CD4-positive, CD25-positive, alpha-beta regulatory T cell (primary cell): ENCODE results near the gene SIGLEC9. TPM values are rescaled to one million over a fixed set of nuclear protein-coding genes. Genes with fewer than 3 reads are reported as not detected.

Source experiments
- ATAC-seq, 2 donors: fragments of 150-1000 bp; cut with Tn5 transposase; one replicate each; pipeline ENCODE4 v1.10.0; 2021; ENCODE audit warnings: low read depth in 2 of 2, moderate number of reproducible peaks in 2 of 2, moderate library complexity in 1 of 2
- DNase-seq, 3 donors: peaks; one replicate each; pipeline versions ENCODE4 v3.0.0 to v3.0.0-alpha.2; 2012 to 2022; ENCODE audit warnings: mixed read lengths in 1 of 3
- H3K27ac ChIP-seq: one replicate; pipeline ENCODE4 v1.7.0; 2013; ENCODE audit warnings: mild to moderate bottlenecking, low read length; ENCODE audit not compliant: insufficient read depth, poor library complexity, severe bottlenecking
- H3K27me3 ChIP-seq: one replicate; pipeline ENCODE4 v1.7.0; 2013; ENCODE audit warnings: low read length; ENCODE audit not compliant: control insufficient read depth, insufficient read depth
- H3K36me3 ChIP-seq: one replicate; pipeline ENCODE4 v1.7.0; 2013; ENCODE audit warnings: mild to moderate bottlenecking, low read length, moderate library complexity; ENCODE audit not compliant: control insufficient read depth, insufficient read depth
- H3K4me1 ChIP-seq: 2 replicates; pipeline ENCODE4 v1.7.0; 2013; ENCODE audit warnings: mild to moderate bottlenecking, low read length; ENCODE audit not compliant: insufficient read depth, control insufficient read depth, poor library complexity, severe bottlenecking
- H3K4me3 ChIP-seq: one replicate; pipeline ENCODE4 v1.7.0; 2013; ENCODE audit warnings: low read depth, mild to moderate bottlenecking, low read length, moderate library complexity
- H3K9me3 ChIP-seq, 2 experiments: 1 replicate in 1 of 2; 2 replicates in 1 of 2; pipeline ENCODE4 v1.7.0; 2013; ENCODE audit warnings: low read length in 2 of 2, mild to moderate bottlenecking in 1 of 2, moderate library complexity in 1 of 2; ENCODE audit not compliant: control insufficient read depth in 2 of 2
- H3K27ac Mint-ChIP-seq, 3 donors: one replicate each; pipeline ENCODE4 v1.8.0; 2020 to 2022; ENCODE audit warnings: mild to moderate bottlenecking in 3 of 3, mixed read lengths in 3 of 3, moderate library complexity in 2 of 3
- H3K27me3 Mint-ChIP-seq: one replicate; pipeline ENCODE4 v1.8.0; 2022; ENCODE audit warnings: mild to moderate bottlenecking, mixed read lengths
- H3K36me3 Mint-ChIP-seq: one replicate; pipeline ENCODE4 v1.8.0; 2020; ENCODE audit warnings: mixed read lengths
- H3K4me1 Mint-ChIP-seq, 4 donors: one replicate each; pipeline ENCODE4 v1.8.0; 2020 to 2022; ENCODE audit warnings: mixed read lengths in 4 of 4, mild to moderate bottlenecking in 1 of 4
- H3K4me3 Mint-ChIP-seq, 4 donors: one replicate each; pipeline ENCODE4 v1.8.0; 2020 to 2022; ENCODE audit warnings: mild to moderate bottlenecking in 4 of 4, mixed read lengths in 4 of 4, moderate library complexity in 3 of 4
- H3K9me3 Mint-ChIP-seq, 7 donors: one replicate each; pipeline ENCODE4 v1.8.0; 2020 to 2022; ENCODE audit warnings: mixed read lengths in 7 of 7, mild to moderate bottlenecking in 3 of 7, moderate library complexity in 2 of 7
- polyA plus RNA-seq, 4 donors: library from polyadenylated mRNA; unstranded; fragments of 300-500 nt; fragmentation: Illumina TruSeq; gene quantifications; one replicate each; pipeline ENCODE4 v1.2.3, GENCODE V29; 2021
- total RNA-seq: library from RNA; stranded (reverse); gene quantifications from one replicate; pipeline ENCODE4 v1.2.3, GENCODE V29; 2022

Gene SIGLEC9
- total and polyA plus RNA-seq, 5 donors from 2014 or later, result 0.33 to 1.1 (median 0.44) TPM; not detected in 1

DNA sequence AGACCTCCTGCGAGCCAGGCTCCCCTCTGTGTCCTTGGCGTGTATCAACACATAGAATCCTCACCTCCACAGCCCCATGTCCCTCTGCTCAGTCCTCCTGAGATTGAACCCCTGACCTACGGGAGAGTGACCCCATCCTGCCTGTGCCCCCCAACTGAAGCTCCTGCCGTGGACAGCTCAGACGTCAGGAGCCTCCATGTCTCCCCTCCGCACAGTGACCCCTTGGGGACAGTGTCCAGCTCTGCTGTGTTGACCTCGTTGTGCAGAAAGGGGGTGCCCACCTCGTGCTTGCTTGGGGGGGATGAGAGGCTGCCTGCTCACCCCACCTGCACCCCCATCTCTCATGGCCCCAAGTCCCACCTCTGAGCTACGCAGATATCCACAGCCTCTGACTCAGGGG is 490 bp upstream of the SIGLEC9 start:
- H3K36me3 ChIP-seq, result no peaks in the 10 kb centered on the region
- no peaks in the 10 kb centered on the region for H3K9me3 ChIP-seq
- Mint-ChIP-seq H3K27me3 (peaks cover under 1% of the 10 kb centered on the region), H3K9me3 (peaks cover 0 to 6% (median 3%) of the 10 kb centered on the region in 7 donors), H3K4me3 (peak overlapping the region; percentile 7 to 83 (median 77)), H3K27ac (peak overlapping the region; percentile 92 to 98 (median 95)), H3K4me1 (peaks cover 0 to 86% (median 43%) of the 10 kb centered on the region in 4 donors), H3K36me3 (peaks cover 7% of the 10 kb centered on the region)
- peak overlapping the region; percentile 33 for H3K4me3 ChIP-seq
- H3K4me1 ChIP-seq, result peaks cover 59% of the 10 kb centered on the region
- H3K27ac ChIP-seq, result peak overlapping the region; percentile 63
- H3K27me3 ChIP-seq, result no peaks in the 10 kb centered on the region
- DNase-seq (no peak), ATAC-seq (no peak)

DNA sequence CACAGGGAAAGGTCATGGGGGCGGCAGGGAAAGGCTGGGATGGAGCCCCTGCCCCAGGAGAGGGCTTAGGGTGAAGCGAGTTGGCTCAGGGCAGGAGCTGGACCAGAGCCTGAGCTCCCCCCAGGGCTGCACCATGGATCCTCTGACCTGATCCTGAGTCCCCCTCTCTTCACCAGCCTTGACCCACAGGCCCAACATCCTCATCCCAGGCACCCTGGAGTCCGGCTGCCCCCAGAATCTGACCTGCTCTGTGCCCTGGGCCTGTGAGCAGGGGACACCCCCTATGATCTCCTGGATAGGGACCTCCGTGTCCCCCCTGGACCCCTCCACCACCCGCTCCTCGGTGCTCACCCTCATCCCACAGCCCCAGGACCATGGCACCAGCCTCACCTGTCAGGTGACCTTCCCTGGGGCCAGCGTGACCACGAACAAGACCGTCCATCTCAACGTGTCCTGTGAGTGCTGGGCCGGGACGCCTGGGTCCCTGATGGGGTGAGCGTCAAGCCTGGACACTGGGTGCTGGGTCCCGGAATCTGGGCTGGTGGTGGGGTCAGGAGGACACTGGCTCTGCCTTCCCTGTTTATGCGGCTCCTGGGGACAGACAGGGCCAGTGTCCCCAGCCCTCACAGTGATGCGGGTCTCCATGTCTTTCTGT is 842 bp downstream of the SIGLEC9 start:
- Mint-ChIP-seq H3K27me3 (peaks cover 2% of the 10 kb centered on the region), H3K4me3 (peak overlapping the region in 1 of 4 donors; percentile 19), H3K9me3 (peaks cover 0 to 6% (median 3%) of the 10 kb centered on the region in 7 donors), H3K27ac (peak overlapping the region in 2 of 3 donors; percentile 64 to 92), H3K4me1 (peaks cover 0 to 92% (median 42%) of the 10 kb centered on the region in 4 donors), H3K36me3 (peaks cover 7% of the 10 kb centered on the region)
- ATAC-seq (no peak), DNase-seq (no peak)
- no peaks in the 10 kb centered on the region for H3K36me3 ChIP-seq
- H3K9me3 ChIP-seq, result no peaks in the 10 kb centered on the region
- H3K4me3 ChIP-seq, result no peak overlapping the region
- peaks cover 64% of the 10 kb centered on the region for H3K4me1 ChIP-seq
- H3K27ac ChIP-seq, result peak overlapping the region; percentile 63
- no peaks in the 10 kb centered on the region for H3K27me3 ChIP-seq

DNA sequence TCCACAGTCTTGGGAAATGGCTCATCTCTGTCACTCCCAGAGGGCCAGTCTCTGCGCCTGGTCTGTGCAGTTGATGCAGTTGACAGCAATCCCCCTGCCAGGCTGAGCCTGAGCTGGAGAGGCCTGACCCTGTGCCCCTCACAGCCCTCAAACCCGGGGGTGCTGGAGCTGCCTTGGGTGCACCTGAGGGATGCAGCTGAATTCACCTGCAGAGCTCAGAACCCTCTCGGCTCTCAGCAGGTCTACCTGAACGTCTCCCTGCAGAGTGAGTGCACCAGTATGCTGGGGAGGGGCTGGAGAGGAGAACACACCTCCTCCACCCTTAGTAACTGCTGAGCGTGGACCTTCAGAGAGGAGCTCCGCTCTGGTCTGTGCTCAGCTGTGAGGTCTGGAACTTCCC is 2.3 kb downstream of the SIGLEC9 start:
- ATAC-seq (no peak), DNase-seq (no peak)
- peaks cover 0 to 6% (median 1%) of the 10 kb centered on the region in 7 donors for H3K9me3 Mint-ChIP-seq
- Histone ChIP-seq H3K27me3 (no peaks in the 10 kb centered on the region), H3K27ac (no peak overlapping the region), H3K9me3 (no peaks in the 10 kb centered on the region), H3K4me1 (peaks cover 70% of the 10 kb centered on the region), H3K4me3 (no peak overlapping the region), H3K36me3 (no peaks in the 10 kb centered on the region)
- H3K4me3 Mint-ChIP-seq, result peak overlapping the region in 2 of 4 donors; percentile 43 to 74
- peaks cover 4% of the 10 kb centered on the region for H3K27me3 Mint-ChIP-seq
- H3K36me3 Mint-ChIP-seq, result peaks cover 7% of the 10 kb centered on the region
- H3K27ac Mint-ChIP-seq, result peak overlapping the region; percentile 60 to 89 (median 80)
- H3K4me1 Mint-ChIP-seq, result peaks cover 0 to 95% (median 44%) of the 10 kb centered on the region in 4 donors

DNA sequence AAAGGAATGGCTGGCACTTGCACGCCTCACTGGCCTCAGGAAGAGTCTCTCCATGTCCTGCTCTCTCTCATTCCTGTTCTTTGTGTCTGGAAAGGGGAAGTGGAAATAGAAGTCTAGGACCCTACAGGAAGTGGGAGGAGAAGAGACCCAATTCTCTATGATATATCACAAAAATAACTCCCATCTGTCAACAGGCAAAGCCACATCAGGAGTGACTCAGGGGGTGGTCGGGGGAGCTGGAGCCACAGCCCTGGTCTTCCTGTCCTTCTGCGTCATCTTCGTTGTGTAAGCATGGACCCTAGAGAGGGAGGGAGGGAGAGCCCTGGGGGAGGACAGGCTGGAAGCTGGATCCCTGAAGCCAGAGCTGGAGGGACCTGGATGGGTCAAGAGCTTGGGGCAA is 3.0 kb downstream of the SIGLEC9 start:
- Histone ChIP-seq H3K36me3 (no peaks in the 10 kb centered on the region), H3K27me3 (no peaks in the 10 kb centered on the region), H3K27ac (peak overlapping the region; percentile 14), H3K4me3 (no peak overlapping the region), H3K9me3 (no peaks in the 10 kb centered on the region), H3K4me1 (peaks cover 69% of the 10 kb centered on the region)
- Mint-ChIP-seq H3K36me3 (peaks cover 7% of the 10 kb centered on the region), H3K4me3 (peak overlapping the region in 3 of 4 donors; percentile 57 to 74 (median 70)), H3K27me3 (peaks cover 4% of the 10 kb centered on the region), H3K9me3 (peaks cover 0 to 6% (median 2%) of the 10 kb centered on the region in 7 donors), H3K27ac (peak overlapping the region; percentile 57 to 89 (median 76)), H3K4me1 (peaks cover 3 to 94% (median 49%) of the 10 kb centered on the region in 4 donors)
- DNase-seq (no peak), ATAC-seq (no peak)

DNA sequence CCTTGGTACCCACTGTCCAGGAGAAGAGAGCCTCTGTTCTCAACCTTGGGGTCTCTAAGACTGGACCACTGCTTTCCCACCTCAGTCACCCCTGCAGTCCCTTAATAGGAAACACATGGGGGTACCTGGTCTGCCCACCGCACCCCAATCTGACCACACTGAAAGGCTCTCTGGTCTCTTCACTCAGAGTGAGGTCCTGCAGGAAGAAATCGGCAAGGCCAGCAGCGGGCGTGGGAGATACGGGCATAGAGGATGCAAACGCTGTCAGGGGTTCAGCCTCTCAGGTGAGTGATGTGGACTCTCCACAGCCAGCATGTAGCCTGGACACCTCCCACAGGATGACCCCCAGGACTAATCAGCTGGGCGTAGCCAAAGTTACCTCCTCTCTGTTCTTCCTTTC is 3.5 kb downstream of the SIGLEC9 start:
- Mint-ChIP-seq H3K36me3 (peaks cover 7% of the 10 kb centered on the region), H3K9me3 (peaks cover 0 to 4% (median 2%) of the 10 kb centered on the region in 7 donors), H3K4me3 (peak overlapping the region in 3 of 4 donors; percentile 52 to 74 (median 70)), H3K4me1 (peaks cover 3 to 90% (median 48%) of the 10 kb centered on the region in 4 donors), H3K27ac (peak overlapping the region in 2 of 3 donors; percentile 57 to 76), H3K27me3 (peaks cover 4% of the 10 kb centered on the region)
- ATAC-seq (no peak), DNase-seq (no peak)
- H3K36me3 ChIP-seq, result no peaks in the 10 kb centered on the region
- H3K4me1 ChIP-seq, result peaks cover 64% of the 10 kb centered on the region
- H3K27ac ChIP-seq, result peak overlapping the region; percentile 14
- no peaks in the 10 kb centered on the region for H3K9me3 ChIP-seq
- H3K4me3 ChIP-seq, result no peak overlapping the region
- no peaks in the 10 kb centered on the region for H3K27me3 ChIP-seq

DNA sequence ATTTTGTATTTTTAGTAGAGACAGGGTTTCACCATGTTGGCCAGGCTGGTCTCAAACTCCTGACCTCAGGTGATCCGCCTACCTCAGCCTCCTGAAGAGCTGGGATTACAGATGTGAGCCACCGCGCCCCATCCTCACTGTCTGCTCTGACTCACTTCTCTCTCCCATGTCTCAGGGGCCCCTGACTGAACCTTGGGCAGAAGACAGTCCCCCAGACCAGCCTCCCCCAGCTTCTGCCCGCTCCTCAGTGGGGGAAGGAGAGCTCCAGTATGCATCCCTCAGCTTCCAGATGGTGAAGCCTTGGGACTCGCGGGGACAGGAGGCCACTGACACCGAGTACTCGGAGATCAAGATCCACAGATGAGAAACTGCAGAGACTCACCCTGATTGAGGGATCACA is 5.0 kb downstream of the SIGLEC9 start:
- no peak overlapping the region for H3K27ac ChIP-seq
- H3K4me3 Mint-ChIP-seq, result peak overlapping the region in 1 of 4 donors; percentile 63
- peaks cover 0 to 2% (median 0%) of the 10 kb centered on the region in 7 donors for H3K9me3 Mint-ChIP-seq
- DNase-seq (no peak), ATAC-seq (no peak)
- H3K4me1 Mint-ChIP-seq, result peaks cover 5 to 75% (median 37%) of the 10 kb centered on the region in 4 donors
- peak overlapping the region; percentile 57 to 83 (median 78) for H3K27ac Mint-ChIP-seq
- peaks cover 3% of the 10 kb centered on the region for H3K36me3 Mint-ChIP-seq
- peaks cover 49% of the 10 kb centered on the region for H3K4me1 ChIP-seq
- no peaks in the 10 kb centered on the region for H3K36me3 ChIP-seq
- H3K27me3 ChIP-seq, result no peaks in the 10 kb centered on the region
- no peaks in the 10 kb centered on the region for H3K9me3 ChIP-seq
- H3K27me3 Mint-ChIP-seq, result peaks cover 4% of the 10 kb centered on the region
- H3K4me3 ChIP-seq, result no peak overlapping the region

DNA sequence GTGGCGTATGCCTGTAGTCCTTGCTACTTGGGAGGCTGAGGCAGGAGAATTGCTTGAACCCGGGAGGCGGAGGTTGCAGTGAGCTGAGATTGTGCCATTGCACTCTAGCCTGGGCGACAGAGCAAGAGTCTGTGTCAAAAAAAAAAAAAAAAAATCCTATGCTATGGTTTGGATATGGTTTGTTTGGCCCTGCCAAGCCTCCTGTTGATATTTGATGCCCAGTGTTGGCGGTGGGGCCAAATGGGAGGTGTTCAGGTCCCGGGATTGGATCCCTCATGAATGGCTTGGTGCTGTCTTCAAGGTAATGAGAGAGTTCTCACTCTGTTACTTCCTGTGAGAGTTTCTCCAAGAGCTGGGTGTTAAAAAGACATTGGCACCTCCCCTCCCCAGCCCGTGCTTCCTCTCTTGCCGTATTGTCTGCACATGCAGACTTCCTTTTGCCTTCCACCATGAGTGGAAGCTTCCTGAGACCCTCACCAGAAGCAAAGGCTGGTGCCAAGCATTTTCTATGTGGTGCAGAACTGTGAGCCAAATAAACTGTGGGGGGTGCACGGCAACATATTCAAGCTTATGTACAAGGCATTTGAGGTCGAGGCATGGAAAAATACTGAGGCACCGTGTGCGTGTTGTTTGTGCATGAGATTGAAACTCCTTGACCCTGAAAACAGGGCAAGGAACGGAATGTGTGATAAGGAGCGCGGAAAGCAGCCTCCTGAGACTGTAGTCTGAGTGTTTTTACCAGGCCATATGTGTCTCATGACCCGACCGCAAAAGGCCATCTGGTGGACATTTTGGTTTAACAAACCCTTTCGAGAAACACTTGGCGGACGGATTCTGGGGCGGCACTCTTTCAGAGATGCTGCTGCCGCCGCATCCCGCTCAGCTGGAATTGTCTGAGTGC is 7.3 kb downstream of the SIGLEC9 start:
- DNase-seq (peak in 2 of 3 donors; percentile 29 to 71), ATAC-seq (peak; percentile 59 to 60)
- H3K27me3 Mint-ChIP-seq, result peaks cover 14% of the 10 kb centered on the region
- H3K27ac Mint-ChIP-seq, result peak overlapping the region; percentile 75 to 95 (median 85)
- Histone ChIP-seq H3K4me1 (peaks cover 42% of the 10 kb centered on the region), H3K4me3 (peak overlapping the region; percentile 21), H3K36me3 (no peaks in the 10 kb centered on the region), H3K27ac (peak overlapping the region; percentile 5), H3K27me3 (no peaks in the 10 kb centered on the region), H3K9me3 (no peaks in the 10 kb centered on the region)
- H3K4me1 Mint-ChIP-seq, result peaks cover 8 to 62% (median 32%) of the 10 kb centered on the region in 4 donors
- peaks cover 6% of the 10 kb centered on the region for H3K36me3 Mint-ChIP-seq
- peaks cover 0 to 2% (median 0%) of the 10 kb centered on the region in 7 donors for H3K9me3 Mint-ChIP-seq
- peak overlapping the region; percentile 10 to 83 (median 61) for H3K4me3 Mint-ChIP-seq
